ENCODE measurements around the gene VIT.

The VIT gene, protein sequence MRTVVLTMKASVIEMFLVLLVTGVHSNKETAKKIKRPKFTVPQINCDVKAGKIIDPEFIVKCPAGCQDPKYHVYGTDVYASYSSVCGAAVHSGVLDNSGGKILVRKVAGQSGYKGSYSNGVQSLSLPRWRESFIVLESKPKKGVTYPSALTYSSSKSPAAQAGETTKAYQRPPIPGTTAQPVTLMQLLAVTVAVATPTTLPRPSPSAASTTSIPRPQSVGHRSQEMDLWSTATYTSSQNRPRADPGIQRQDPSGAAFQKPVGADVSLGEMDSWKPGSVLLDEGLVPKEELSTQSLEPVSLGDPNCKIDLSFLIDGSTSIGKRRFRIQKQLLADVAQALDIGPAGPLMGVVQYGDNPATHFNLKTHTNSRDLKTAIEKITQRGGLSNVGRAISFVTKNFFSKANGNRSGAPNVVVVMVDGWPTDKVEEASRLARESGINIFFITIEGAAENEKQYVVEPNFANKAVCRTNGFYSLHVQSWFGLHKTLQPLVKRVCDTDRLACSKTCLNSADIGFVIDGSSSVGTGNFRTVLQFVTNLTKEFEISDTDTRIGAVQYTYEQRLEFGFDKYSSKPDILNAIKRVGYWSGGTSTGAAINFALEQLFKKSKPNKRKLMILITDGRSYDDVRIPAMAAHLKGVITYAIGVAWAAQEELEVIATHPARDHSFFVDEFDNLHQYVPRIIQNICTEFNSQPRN

DNA sequence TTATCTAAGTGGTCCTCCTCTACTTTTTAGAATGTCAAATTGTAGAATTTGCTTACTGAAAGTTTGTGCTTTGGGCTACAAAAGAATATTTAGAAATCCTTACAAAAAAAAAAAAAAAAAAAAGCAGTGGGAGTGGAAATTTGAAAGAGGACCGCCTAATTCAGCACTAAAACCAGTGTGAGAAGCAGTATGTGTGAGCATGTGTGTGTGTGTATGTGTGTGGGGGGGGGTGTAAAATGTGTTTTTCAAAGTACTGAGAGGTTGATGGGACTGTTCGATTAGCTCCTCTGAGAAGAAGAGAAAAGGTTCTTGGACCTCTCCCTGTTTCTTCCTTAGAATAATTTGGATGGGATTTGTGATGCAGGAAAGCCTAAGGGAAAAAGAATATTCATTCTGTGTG lies at the start of gene VIT:
Gene VIT (plus strand): TSS at position 175 of the 400 bp plus-strand sequence. CDS start 19,664 bp downstream, outside the sequence.
- DNase-seq = no peak

DNA sequence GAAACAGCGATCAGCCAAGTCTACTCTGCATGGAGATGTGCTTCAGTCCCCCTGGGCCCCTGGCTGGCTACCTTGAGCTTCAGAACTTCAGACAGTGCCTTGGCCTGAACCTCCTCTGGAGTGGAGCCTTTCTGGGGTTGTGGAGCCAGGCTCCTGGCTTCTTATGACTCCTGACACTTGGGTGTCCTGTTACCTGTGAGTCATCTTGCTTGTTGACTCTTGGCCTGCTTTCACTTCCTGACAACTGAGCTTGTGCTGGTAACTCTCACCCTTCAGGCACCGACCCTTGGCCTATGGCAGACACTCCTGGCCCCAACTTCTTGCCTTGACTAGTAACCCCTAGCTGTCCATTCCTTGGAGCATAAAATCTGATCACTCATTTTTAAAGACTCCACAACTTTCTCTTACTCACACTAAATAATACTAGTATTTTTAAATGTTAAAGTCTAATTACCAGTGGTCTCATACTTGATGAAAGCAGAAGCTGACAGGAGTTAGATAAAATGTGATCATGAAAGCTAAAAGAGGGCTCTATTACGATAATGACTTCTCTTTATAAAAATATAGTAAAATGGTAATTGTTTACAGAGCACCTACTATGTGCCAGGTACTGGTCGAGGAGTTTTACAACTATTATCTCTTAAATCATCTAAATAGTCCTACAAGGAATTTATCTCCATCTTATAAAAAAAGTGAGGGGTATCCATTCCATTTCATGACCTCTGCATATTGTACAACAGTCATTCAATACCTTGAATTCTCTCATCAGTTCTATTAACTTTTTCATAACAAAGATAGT lies 46.3 kb upstream of the VIT start:
- DNase-seq = no peak

DNA sequence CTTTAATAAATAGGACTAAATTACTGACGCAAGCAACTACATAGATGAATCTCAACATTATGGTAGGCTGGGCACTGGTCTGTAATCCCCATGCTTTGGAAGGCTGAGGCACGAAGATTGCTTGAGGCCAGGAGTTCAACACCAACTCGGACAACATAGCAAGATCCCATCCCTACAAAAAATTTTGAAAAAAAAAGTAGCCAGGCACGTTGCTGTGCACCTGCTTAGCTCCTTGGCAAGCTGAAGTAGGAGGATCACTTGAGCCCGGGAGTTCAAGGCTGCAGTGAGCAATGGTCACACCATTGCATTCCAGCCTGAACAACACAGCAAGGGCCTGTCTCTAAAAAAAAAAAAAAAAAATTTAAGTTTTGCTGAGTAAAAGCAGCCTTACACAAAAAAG lies 43.4 kb upstream of the VIT start:
- DNase-seq = no peak

DNA sequence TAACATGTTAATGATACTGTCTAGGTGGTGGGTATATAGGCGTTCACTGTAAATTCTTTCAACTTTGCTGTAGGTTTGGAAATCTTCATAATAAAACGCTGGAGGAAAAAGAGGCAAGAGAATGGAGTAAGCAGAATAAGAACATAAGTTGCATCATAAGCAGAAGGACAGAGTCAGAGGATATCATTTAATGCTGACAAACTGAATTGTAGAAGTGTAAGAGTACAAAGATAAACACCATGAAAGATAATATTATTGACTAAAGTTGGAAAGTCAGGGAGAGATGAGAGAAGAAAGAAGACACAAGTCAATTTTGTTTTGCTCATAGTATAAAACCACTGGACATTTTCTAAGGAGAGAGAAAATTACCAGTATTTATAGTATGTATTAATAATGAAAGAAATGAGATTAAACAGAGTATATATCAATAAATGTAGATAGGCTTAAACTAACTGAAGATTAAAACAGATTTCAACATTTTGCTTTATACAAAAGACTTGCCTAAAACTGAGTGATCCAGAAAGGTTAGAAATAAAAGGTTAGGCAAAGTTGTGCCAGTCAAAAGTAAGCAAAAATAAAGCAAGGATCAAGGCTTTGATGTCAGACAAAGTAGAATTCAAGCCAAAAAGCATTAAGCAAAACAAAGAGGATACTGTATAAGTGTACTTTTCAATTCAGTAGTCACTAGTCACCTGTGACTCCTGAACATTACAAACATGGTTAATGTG lies 42.4 kb upstream of the VIT start:
- DNase-seq = no peak

DNA sequence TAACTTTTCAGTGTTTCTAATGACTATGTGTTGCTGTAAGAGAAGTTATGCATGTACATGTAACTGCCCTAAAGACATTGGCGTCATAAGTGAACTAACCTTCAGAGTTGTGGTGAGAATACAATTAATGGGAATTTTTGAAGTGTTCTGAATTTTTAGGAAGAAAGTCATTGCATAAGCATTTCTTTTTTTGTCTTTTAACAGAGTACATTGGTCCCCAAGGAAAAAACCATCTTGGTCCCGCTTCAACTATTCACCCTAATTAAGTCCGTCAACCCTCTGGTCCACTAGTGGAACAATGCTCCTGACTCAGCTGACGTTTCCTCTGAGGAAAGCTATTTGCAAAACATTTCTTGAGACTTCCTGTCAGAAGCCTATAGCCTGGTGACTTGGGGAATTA lies 41.1 kb upstream of the VIT start:
- no peak for DNase-seq

DNA sequence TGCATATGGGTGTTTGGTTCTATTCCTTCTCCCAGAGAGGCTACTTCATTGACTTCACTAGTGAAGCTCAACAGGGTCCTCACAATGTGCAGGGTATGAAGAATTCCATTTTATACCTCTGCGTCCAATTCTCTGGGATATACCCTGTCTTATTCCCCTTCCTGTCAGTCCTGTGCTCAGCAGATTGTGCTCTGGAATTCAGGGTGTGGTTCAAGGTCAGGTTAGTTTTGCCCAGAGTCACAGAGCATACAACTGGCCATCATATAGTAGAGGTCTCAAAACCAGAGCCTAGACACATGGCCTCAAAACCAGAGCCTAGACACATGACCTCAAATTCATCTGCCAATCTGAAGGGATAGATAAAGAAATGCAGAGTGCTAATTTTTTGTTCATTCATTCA lies 38.8 kb upstream of the VIT start:
- DNase-seq = no peak

DNA sequence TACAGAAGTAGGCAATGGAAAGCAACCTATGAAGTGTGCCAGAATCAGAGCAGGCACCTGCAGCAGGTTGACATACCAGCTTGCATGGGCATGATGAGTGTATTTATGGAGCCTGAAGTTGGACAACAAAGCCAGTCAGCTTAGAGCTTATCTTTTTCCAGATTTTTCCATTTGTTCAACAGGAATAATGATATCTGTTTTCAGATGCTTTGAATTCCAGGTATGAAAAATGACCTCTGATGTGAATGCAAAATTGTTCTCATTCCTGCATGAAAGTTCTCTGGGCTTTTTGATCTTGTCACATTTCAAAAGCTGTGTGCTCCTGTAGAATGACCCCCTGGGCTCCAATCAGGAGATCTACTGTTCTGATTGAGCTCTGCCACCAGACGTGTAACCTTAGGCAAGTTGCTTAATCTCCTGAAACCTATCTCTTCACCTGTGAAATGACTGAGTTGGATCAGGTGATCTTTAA lies 38.2 kb upstream of the VIT start:
- no peak for DNase-seq

DNA sequence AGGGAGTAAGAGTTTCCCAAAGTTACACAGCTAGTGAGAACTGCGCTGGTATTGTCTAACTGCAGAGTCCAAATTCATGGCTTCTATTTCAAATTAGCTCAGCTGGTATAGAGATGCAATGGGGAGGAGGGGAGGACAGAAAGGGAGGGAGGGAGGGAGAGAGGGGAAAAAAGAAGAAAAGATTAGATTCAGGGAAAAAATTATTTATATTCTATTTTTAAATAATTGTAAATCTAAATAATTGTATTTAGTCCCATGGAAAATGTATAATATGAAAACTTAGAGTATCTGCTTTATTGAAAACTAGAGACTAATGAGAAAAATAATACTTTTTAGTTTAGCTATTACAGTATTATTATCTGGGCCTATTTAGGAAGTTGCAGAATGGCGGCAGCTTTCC lies 37.3 kb upstream of the VIT start:
- no peak for DNase-seq

DNA sequence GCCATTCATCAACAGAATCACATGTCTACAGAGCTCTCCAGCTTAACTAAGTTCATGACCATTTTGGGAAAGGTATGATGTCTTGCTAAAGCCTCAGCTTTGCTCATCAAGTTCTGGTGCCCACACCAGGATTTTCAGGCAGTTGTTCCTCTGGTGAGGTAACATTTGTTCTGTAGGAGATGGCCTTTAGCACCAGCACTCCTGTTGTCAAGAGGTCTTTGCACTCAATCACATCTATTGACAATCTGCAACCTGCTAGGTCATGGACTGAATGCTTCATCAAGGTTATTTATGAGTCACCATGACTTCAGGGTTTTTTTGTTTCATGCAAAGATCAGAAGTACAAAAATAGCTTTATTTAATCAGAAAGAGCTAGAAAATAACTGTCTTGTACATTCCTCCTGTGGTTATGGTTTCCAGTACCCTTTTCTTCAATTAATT lies 36.6 kb upstream of the VIT start:
- no peak for DNase-seq

DNA sequence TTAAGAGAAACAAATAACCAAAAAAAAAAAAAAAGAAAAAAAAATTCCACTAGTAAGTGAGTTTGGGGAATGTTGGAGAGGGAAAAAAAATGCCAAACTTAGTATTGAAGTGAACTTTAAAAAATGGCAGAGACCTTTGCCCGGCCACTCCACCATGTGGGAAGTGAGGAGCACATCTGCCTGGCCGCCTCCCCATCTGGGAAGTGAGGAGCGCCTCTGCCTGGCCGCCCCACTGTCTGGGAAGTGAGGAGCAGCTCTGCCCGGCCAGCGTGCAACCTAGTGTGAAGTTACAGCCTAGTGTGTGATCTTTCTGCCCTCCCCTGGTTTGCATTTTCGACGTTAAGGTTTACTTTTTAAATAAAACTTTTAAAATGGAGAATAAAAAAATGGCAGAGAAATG lies 33.9 kb upstream of the VIT start:
- no peak for DNase-seq

DNA sequence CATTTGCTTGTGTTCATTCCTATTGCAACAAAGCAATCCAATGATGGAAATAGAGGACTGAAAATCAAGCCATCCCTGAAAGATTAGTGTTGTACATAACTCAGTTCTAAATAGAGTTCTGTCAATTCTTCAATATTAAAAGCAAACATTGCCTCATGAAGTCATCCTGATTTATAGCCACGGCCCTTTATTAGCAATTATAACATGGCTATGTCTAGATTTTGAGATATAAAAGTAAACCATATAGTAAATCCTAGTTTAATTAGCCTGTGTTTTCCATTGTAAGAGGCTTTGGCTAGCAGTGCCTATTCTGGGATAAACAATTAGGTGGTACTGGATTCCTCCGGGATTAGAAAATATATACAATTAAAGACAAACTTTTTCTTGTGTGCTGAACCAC lies 33.2 kb upstream of the VIT start:
- DNase-seq = no peak

DNA sequence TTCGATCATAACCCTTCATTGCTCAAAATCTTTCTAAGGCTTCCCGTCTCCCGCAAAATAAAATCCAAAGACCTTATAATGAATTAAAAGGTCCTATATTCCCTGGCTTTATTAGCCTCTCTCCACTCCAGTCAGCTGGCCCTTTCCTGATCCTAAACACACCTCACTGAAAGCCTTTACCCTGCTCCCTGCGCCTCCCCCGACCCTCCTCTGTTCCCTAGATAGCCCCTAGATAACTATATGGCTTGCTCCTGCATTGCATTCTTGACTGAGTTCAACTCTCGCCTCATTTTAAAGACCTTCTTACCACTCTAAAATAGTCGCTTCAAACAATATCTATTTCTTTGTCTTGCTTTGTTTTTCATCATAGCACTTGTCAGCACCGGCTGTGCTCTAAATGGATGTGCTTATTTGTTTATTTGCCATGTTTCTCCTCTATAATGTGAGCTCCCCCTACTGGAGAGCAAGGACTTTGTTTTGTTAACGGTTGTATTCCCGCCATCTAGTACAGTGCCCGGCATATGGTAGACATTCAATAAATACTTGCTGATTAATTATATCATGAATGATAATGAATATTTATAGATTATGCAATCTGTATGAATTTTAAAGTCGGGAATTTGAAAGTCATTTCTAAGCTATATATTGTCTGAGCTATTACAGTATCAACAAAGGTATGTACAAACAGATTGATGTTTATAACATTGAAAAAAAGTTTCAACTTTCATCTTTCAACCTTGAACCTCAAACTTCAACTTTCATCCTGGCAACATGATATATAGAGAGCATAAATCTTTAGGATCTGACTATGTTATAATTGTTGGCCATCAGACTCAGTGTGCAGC lies 32.4 kb upstream of the VIT start:
- no peak for DNase-seq

DNA sequence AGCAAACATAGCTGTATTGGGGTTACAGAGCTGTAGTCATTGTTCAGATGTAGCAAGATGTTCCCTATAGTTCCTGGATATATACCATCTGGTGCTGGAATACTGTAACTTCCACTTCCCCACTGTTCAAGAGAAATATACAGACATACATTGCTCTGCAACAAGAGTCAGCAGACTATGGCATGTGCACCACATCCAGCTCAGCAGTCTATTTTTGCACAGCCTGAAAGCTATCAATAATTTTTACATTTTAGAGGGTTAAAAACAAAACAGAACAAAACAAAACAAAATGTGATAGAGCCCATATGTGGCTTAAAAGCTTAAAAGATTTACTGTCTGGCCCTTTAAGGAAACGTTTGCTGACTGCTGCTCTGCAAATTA lies 31.8 kb upstream of the VIT start:
- DNase-seq = no peak

DNA sequence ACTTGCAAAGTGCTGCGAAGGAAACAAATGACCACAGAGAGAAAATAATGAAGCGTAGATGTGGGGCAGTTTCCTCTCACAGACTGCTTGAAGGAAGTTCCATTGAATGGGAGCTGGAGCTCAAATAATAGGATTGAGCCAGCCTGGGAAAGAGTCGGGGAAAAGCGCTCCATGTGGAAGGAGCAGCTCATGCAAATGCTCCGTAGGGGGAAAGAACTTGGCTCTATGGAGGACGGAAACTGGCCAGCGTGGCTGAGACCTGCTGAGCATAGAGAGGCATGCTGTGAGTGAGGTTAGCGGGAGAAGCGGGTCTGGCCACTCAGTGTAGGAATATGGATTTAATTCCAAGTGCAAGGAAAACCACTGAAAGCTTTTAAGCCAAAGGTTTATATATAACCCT lies 28.6 kb upstream of the VIT start:
- DNase-seq = no peak

DNA sequence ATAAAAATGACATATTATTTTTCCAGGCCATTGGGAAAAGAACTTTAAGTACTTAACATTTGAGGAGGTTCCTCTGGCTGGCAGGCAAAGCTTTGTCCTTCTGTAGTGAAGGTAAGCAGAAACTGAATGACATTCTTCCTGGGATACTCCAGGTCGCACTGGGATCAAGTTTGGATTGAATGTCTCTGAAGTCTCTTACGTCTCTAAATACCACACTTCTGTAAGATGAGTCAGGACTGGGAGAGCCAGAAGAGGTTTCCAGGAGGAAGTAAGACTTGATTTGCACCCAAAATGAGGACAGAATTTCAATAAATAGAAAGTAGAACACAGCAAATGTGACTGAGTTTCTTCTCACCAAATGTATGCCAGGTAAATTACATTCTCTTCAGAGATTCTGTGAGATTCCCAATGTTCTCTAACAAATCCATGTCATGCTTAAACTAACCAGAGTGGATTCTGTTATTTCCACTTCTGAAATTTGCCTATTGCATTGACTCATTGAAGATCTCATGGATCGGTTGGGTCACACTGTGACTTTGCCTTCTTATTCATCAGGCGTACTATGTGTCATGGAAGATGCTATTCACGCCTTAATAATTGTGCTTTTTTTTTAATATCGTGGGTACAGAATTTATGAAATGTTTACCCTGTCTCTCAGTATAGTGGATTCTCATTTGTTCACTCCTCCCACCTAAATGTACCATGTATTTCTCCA lies 25.5 kb upstream of the VIT start:
- no peak for DNase-seq

DNA sequence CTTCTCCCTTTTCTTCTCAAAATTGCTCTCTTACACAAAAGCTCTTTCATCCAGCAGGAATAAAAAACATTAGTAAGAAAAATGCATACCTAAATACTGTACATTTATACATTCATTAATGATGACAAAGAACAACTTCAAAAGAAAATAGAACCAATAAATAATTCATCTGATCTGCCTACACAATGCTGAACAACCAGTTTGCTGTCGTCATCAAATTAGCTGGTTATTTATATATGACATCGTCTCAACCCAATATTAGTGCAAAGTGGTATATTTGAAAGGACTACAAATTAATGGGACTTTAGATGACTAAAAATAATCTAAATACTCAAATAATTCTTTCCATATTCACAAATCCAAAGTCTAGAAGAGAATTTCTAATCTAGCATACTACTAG lies 24.8 kb upstream of the VIT start:
- DNase-seq = no peak

DNA sequence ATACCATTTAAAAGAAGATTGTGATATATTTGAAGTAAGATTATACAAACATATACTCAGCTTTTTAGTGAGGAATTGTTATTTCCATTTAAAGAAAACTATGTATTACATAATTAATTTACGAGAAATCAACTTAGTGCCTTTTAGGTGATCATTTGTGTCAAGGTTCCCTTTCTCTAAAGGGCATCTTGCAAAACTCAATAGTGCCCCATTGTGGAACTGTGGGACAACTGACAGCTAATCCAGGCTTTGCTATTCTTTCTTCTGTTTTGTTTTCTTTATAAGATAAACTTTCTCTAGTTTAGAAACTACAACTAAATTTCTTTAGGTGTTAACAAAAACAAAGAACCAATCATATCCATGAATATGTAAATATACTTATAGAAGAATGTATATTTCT lies 24.3 kb upstream of the VIT start:
- DNase-seq = no peak

DNA sequence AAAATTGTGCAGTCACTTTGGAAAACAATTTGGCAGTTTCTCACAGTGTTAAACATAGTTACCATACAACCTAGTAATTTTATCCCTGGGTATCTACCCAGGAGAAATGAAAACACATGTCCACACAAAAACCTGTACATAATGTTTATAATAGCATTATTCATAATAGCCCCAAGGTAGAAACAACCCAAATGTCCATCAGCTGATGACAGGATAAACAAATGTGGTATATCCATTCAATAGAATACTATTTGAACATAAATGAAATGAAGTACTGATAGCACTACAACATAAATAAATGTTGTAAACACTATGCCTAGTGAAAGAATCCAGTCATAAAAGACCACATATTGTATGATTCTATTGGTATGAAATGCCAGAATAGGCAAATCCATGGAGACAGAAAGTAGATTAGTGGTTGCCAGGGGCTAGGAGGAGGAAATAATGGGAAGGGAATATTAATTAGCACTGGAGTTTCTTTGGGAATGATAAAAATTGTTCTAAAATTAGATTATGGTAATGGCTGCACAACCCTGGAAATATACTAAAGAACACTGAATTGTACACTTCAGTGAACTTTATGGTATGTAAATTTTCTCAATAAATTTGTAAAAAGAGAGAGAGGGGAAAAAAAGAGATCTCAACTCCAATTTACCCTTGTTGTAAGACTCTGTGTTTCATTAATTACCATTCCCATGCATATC lies 20.8 kb upstream of the VIT start:
- no peak for DNase-seq

DNA sequence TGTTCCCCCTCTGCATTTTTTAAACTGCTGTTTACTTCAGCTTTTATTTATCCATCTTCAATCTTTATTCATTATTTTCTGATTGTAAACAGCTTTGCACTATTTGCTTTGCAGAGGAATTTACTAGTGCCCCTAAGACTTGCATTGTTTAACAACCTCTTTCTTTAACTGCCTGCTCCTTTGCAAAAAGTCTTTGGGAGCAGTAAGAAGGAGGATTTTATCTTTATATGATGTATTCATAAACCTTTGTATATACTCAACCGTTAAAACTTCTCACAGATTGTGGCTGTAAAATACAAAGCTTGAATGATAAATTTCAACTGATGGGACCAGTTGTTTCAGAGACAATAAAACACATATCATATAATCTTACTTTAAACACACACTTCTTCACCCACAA lies 20.1 kb upstream of the VIT start:
- no peak for DNase-seq

DNA sequence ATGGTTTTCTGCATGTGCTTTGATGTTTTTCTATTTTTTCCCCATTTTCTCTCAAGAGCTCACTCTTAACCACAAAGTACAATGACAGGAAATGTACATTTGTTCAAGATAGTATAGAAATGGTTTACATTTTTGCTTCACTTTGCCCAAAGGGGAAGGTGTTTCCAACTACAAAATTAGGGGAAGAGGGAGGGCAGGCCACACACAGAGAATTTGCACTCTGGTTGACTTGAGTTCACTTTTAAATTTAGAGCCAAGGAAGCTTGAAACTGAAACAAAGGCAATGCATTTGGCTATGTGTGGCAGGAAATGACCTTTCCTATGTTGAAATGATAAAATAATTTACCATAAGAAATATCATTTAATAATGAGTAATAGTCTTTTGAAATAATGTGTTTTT lies 19.1 kb upstream of the VIT start:
- no peak for DNase-seq

All from CD4-positive, alpha-beta T cell treated with Interleukin-15 for 1 hour (primary cell).